ELF-1 (cell line): ENCODE results near the gene ANKS6.

Experiments used
- DNase-seq: peaks from one replicate; pipeline ENCODE4 v3.0.0-alpha.2; 2016; ENCODE audit warnings: low read depth, low spot score

The ANKS6 gene

GRCh38 chr9:98815391-98815951, 19.1 kb upstream of the ANKS6 start:
- DNase-seq, result no peak

GRCh38 chr9:98811051-98811650, 14.8 kb upstream of the ANKS6 start:
- DNase-seq, result no peak

GRCh38 chr9:98810102-98810842, 13.9 kb upstream of the ANKS6 start:
- DNase-seq, result no peak

- no peak for DNase-seq
Observed at GRCh38 chr9:98809311-98810101, 13.2 kb upstream of the ANKS6 start.

GRCh38 chr9:98808875-98809274, 12.5 kb upstream of the ANKS6 start:
- peak; percentile 36 for DNase-seq

GRCh38 chr9:98808411-98808815, 12.1 kb upstream of the ANKS6 start:
- DNase-seq, result no peak

GRCh38 chr9:98807814-98808195, 11.4 kb upstream of the ANKS6 start:
- DNase-seq, result no peak

GRCh38 chr9:98807070-98807813, 10.9 kb upstream of the ANKS6 start, which contains the start of gene GALNT12:
Gene GALNT12, plus strand, starts transcription at chr9:98807670. Its CDS starts 29 bp downstream, at chr9:98807699.
- no peak for DNase-seq

GRCh38 chr9:98806394-98807035, 10.2 kb upstream of the ANKS6 start:
- DNase-seq, result no peak

GRCh38 chr9:98805506-98806272, 9.3 kb upstream of the ANKS6 start:
- DNase-seq, result no peak

GRCh38 chr9:98804083-98804482, 7.7 kb upstream of the ANKS6 start:
- DNase-seq, result no peak

GRCh38 chr9:98801969-98802371, 5.6 kb upstream of the ANKS6 start:
- DNase-seq, result no peak

- DNase-seq, result no peak
Observed at GRCh38 chr9:98801561-98801960, 5.2 kb upstream of the ANKS6 start.

- DNase-seq, result no peak
Observed at GRCh38 chr9:98798254-98798653, 1.9 kb upstream of the ANKS6 start.

- DNase-seq, result no peak
Observed at GRCh38 chr9:98797491-98797890, 1.1 kb upstream of the ANKS6 start.

- no peak for DNase-seq
Observed at GRCh38 chr9:98795970-98796363, 388 bp downstream of the ANKS6 start.

- no peak for DNase-seq
Observed at GRCh38 chr9:98795295-98795955, 930 bp downstream of the ANKS6 start.

- DNase-seq, result no peak
Observed at GRCh38 chr9:98794802-98795201, 1.6 kb downstream of the ANKS6 start.

GRCh38 chr9:98793031-98793430, 3.3 kb downstream of the ANKS6 start:
- DNase-seq, result no peak
